Gastrocnemius medialis (tissue), 4 donors: ENCODE data around the gene MORC3.

Experiments used
- POLR2A ChIP-seq, 2 donors: fragments of 450-650 bp; IDR thresholded peaks; one replicate each; pipeline ENCODE4 v1.6.1; 2017; ENCODE audit warnings: antibody characterized with exemption in 2 of 2, mild to moderate bottlenecking in 2 of 2, moderate library complexity in 2 of 2
- TF ChIP-seq, protein P1 (sequence below), 5 experiments: fragments of 450-650 bp in 3 of 5; fragments of 200-600 bp in 2 of 5; sonication (generic) in 2 of 5; IDR thresholded peaks in 4 of 5; conservative IDR thresholded peaks in 1 of 5; 1 replicate in 4 of 5; 2 replicates in 1 of 5; pipeline ENCODE4 v1.5.1; 2016 to 2019; ENCODE audit warnings: antibody characterized with exemption in 5 of 5, mild to moderate bottlenecking in 3 of 5, moderate library complexity in 3 of 5

- TF ChIP-seq, protein P1, sequence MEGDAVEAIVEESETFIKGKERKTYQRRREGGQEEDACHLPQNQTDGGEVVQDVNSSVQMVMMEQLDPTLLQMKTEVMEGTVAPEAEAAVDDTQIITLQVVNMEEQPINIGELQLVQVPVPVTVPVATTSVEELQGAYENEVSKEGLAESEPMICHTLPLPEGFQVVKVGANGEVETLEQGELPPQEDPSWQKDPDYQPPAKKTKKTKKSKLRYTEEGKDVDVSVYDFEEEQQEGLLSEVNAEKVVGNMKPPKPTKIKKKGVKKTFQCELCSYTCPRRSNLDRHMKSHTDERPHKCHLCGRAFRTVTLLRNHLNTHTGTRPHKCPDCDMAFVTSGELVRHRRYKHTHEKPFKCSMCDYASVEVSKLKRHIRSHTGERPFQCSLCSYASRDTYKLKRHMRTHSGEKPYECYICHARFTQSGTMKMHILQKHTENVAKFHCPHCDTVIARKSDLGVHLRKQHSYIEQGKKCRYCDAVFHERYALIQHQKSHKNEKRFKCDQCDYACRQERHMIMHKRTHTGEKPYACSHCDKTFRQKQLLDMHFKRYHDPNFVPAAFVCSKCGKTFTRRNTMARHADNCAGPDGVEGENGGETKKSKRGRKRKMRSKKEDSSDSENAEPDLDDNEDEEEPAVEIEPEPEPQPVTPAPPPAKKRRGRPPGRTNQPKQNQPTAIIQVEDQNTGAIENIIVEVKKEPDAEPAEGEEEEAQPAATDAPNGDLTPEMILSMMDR (IDR thresholded peaks at IDR 0.05 in 4 of 5, conservative IDR thresholded peaks at IDR 0.05 in 1 of 5): no peak
- peak; percentile 84 to 87 for TF ChIP-seq POLR2A (IDR thresholded peaks at IDR 0.05)
Measured at GRCh38 chr21:36385233-36386030, 65.4 kb downstream of the MORC3 start, which contains the start of gene CHAF1B.
